ENCODE measurements around the gene IFI27L1. TPM values are rescaled to one million over a fixed set of nuclear protein-coding genes. Genes with fewer than 3 reads are reported as not detected.

The IFI27L1 gene
- polyA plus RNA-seq, 3 donors, result 2.1 to 3.1 (median 2.2) TPM

DNA sequence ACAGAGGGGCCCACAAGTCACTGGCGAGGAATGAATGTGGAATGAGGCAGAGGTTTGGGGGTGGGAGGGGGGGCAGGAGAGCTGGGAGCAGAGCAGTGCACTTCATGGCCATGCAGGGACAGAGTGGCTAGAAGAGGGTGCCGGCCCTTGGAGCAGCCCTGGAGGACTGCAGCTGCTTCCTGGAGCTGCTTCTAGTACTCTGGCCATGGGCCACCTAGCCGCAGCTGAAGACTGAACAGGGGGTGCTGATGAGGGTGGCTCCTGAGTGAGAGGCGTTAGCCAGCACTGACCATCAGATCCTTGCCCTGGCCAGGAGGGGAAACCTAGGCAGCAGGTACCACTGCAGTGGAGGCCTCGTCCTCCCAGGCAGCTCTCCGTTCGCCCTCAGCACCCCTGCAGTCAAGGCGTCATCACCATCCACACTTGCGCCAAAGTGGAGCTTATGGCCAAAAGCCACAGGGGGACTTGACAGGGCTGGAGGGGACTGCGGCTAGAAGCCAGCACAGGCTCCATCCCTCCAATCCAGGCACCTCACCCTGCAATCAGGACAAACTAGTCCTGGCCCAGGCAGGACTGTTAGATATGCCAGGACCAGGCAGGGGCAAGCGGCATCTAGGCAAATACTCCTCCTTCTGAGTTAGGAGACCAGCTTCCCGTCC is 38.5 kb upstream of the IFI27L1 start:
- no peaks in the 10 kb centered on the region for H3K27me3 ChIP-seq (ENCODE audit: control insufficient read depth in 2 of 2, insufficient read depth in 2 of 2, low read length in 2 of 2)
- no peaks in the 10 kb centered on the region for H3K79me2 ChIP-seq (ENCODE audit: insufficient read depth, low read length)
- no peak for DNase-seq
- peaks cover 30 to 40% of the 10 kb centered on the region in 2 donors for H3K36me3 Mint-ChIP-seq
- peaks cover 18 to 40% of the 10 kb centered on the region in 2 donors for H3K36me3 ChIP-seq (replicated peaks in 1 of 2; ENCODE audit: control insufficient read depth in 1 of 2, insufficient read depth in 2 of 2, low read length in 2 of 2)
- H3K4me1 ChIP-seq (ENCODE audit: control insufficient read depth in 1 of 2, insufficient read depth in 2 of 2, low read length in 2 of 2), result no peaks in the 10 kb centered on the region
- no peak overlapping the region for H3K27ac Mint-ChIP-seq
- intact Hi-C loops (cut with micrococcal nuclease), result no loop called here
- no peaks in the 10 kb centered on the region for H4K20me1 ChIP-seq (ENCODE audit: insufficient read depth, low read length)
- H3K9me3 ChIP-seq (replicated peaks in 1 of 2; ENCODE audit: control insufficient read depth in 1 of 2, insufficient read depth in 1 of 2, low read length in 2 of 2), result no peaks in the 10 kb centered on the region
- H3K27me3 Mint-ChIP-seq (ENCODE audit: low read depth in 3 of 3), result peaks cover 0 to 1% (median 0%) of the 10 kb centered on the region in 3 donors
- no peaks in the 10 kb centered on the region for H3K9me3 Mint-ChIP-seq
- H2AFZ ChIP-seq (ENCODE audit: insufficient read depth, low read depth, low read length, poor library complexity, severe bottlenecking), result no peak overlapping the region
- no peak overlapping the region for H3K4me2 ChIP-seq (replicated peaks; ENCODE audit: extremely low read depth, low read length, poor library complexity, severe bottlenecking)
- no peak overlapping the region for H3K4me3 Mint-ChIP-seq
- no peak overlapping the region for H3K9ac ChIP-seq (ENCODE audit: insufficient read depth, low read length, poor library complexity, severe bottlenecking)
- no peak overlapping the region for H3K27ac ChIP-seq (ENCODE audit: low read depth in 1 of 2, low read length in 2 of 2)
- WGBS (ENCODE audit: insufficient coverage), result 90% methylated on average over 12 of the region's 12 CpGs
- H3K4me3 ChIP-seq (replicated peaks in 1 of 3; ENCODE audit: low read depth in 2 of 3, low read length in 3 of 3), result no peak overlapping the region
- TF ChIP-seq, protein P1, sequence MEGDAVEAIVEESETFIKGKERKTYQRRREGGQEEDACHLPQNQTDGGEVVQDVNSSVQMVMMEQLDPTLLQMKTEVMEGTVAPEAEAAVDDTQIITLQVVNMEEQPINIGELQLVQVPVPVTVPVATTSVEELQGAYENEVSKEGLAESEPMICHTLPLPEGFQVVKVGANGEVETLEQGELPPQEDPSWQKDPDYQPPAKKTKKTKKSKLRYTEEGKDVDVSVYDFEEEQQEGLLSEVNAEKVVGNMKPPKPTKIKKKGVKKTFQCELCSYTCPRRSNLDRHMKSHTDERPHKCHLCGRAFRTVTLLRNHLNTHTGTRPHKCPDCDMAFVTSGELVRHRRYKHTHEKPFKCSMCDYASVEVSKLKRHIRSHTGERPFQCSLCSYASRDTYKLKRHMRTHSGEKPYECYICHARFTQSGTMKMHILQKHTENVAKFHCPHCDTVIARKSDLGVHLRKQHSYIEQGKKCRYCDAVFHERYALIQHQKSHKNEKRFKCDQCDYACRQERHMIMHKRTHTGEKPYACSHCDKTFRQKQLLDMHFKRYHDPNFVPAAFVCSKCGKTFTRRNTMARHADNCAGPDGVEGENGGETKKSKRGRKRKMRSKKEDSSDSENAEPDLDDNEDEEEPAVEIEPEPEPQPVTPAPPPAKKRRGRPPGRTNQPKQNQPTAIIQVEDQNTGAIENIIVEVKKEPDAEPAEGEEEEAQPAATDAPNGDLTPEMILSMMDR (IDR thresholded peaks at IDR 0.05), result no peak
- H3K4me1 Mint-ChIP-seq, result no peaks in the 10 kb centered on the region

DNA sequence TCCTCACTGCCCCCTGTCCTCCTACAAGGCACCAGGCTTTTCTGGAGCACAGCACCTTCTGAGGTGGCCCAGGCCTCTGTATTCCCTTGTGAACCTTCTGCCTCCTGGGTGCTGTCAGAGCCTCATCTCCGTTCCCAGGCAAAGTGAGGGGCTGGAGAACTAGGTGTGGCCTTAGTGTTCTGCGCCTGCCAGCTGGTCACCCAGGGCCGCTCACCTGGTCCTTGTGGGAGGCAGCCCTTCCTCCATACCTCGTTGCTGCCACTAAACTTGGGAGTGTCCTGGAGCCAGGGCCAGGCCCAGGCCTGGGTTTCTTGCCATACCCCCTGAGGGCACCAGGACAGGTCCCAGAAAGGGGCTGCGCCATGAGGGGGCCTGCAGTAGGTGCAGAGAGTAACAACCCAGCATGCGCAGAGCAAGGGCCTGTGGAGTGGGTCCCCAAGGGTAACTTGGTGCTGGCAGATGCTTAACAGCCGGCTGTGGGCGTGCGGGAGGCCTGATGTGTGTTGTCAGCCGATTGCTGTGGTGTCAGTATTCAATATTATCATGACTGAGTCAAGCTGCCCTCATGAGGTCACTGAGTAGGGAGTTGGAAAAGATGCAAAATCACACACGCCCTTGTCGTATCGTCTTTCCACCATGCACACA is 37.9 kb upstream of the IFI27L1 start:
- H3K36me3 Mint-ChIP-seq, result peaks cover 36 to 46% of the 10 kb centered on the region in 2 donors
- Histone ChIP-seq H3K4me2 (replicated peaks; ENCODE audit: extremely low read depth, low read length, poor library complexity, severe bottlenecking) (no peak overlapping the region), H3K36me3 (replicated peaks in 1 of 2; ENCODE audit: control insufficient read depth in 1 of 2, insufficient read depth in 2 of 2, low read length in 2 of 2) (peaks cover 23 to 47% of the 10 kb centered on the region in 2 donors), H3K27me3 (ENCODE audit: control insufficient read depth in 2 of 2, insufficient read depth in 2 of 2, low read length in 2 of 2) (no peaks in the 10 kb centered on the region), H3K4me3 (replicated peaks in 1 of 3; ENCODE audit: low read depth in 2 of 3, low read length in 3 of 3) (no peak overlapping the region), H3K4me1 (ENCODE audit: control insufficient read depth in 1 of 2, insufficient read depth in 2 of 2, low read length in 2 of 2) (no peaks in the 10 kb centered on the region), H3K9me3 (replicated peaks in 1 of 2; ENCODE audit: control insufficient read depth in 1 of 2, insufficient read depth in 1 of 2, low read length in 2 of 2) (no peaks in the 10 kb centered on the region), H2AFZ (ENCODE audit: insufficient read depth, low read depth, low read length, poor library complexity, severe bottlenecking) (no peak overlapping the region), H4K20me1 (ENCODE audit: insufficient read depth, low read length) (no peaks in the 10 kb centered on the region), H3K9ac (ENCODE audit: insufficient read depth, low read length, poor library complexity, severe bottlenecking) (no peak overlapping the region), H3K79me2 (ENCODE audit: insufficient read depth, low read length) (no peaks in the 10 kb centered on the region), H3K27ac (ENCODE audit: low read depth in 1 of 2, low read length in 2 of 2) (no peak overlapping the region)
- H3K9me3 Mint-ChIP-seq, result no peaks in the 10 kb centered on the region
- TF ChIP-seq, protein P1 (IDR thresholded peaks at IDR 0.05), result no peak
- H3K27ac Mint-ChIP-seq, result peak overlapping the region in 2 of 7 donors; percentile 65 to 76
- H3K4me1 Mint-ChIP-seq, result no peaks in the 10 kb centered on the region
- intact Hi-C loops (cut with micrococcal nuclease), result no loop called here
- H3K27me3 Mint-ChIP-seq (ENCODE audit: low read depth in 3 of 3), result peaks cover 0 to 1% (median 0%) of the 10 kb centered on the region in 3 donors
- H3K4me3 Mint-ChIP-seq, result no peak overlapping the region
- DNase-seq, result no peak
- WGBS (ENCODE audit: insufficient coverage), result 97% methylated on average over 9 of the region's 13 CpGs

All from CD14-positive monocyte (primary cell).